SK-N-SH (cell line): Measurements from ENCODE around the gene HOXB8. TPM values are rescaled to one million over a fixed set of nuclear protein-coding genes. Genes with fewer than 3 reads are reported as not detected.
A peak's percentile ranks its signal among the peaks of the same experiment; 100 is the strongest.

Experiments
- CTCF ChIA-PET: fragments of 300-600, 350-600 bp; formaldehyde crosslinking; extraction: SDS; loops from one replicate; lab custom pipeline; 2021; lab: Yijun Ruan, JAX
- POLR2A ChIA-PET: fragments of 350-600 bp; sonication (Branson Sonifier 250); formaldehyde crosslinking; extraction: SDS; loops from one replicate; lab custom pipeline; 2020; ENCODE audit warnings: antibody characterized with exemption, inconsistent platforms; lab: Yijun Ruan, JAX
- DNase-seq: peaks from one replicate; pipeline ENCODE4 v3.0.0; 2012
- H2AFZ ChIP-seq: fragments of 200-600 bp; sonication (generic); 2 replicates; pipeline ENCODE4 v1.8.1; 2016; ENCODE audit warnings: antibody characterized with exemption, mild to moderate bottlenecking, low read depth
- H3F3A ChIP-seq: fragments of 200-600 bp; sonication (generic); replicated peaks from 2 replicates; pipeline ENCODE3; 2016; ENCODE audit warnings: antibody characterized with exemption, mild to moderate bottlenecking; ENCODE audit not compliant: insufficient read depth
- H3K27ac ChIP-seq, 2 experiments: fragments of 200-500 bp in 1 of 2; fragments of 200-600 bp in 1 of 2; sonication (Bioruptor generic) in 1 of 2; sonication (generic), shearing (Covaris generic) in 1 of 2; 2 replicates each; pipeline versions ENCODE4 v1.5.1 to v1.6.1; 2014 to 2016; ENCODE audit warnings: low read depth in 2 of 2, inconsistent platforms in 1 of 2, low read length in 1 of 2, mild to moderate bottlenecking in 1 of 2, mixed read lengths in 1 of 2
- H3K27me3 ChIP-seq: fragments of 200-600 bp; sonication (generic), shearing (Covaris generic); 2 replicates; pipeline ENCODE4 v1.6.1; 2016; ENCODE audit warnings: mixed run types; ENCODE audit not compliant: insufficient read depth
- H3K36me3 ChIP-seq, 2 experiments: fragments of 200-500 bp in 1 of 2; fragments of 200-600 bp in 1 of 2; sonication (Bioruptor generic) in 1 of 2; sonication (generic) in 1 of 2; replicated peaks in 1 of 2; 2 replicates each; pipeline versions ENCODE3 to v1.5.1; 2014 to 2016; ENCODE audit warnings: low read length in 1 of 2, mild to moderate bottlenecking in 1 of 2; ENCODE audit not compliant: insufficient read depth in 2 of 2, control insufficient read depth in 1 of 2
- H3K4me1 ChIP-seq, 2 experiments: fragments of 200-500 bp in 1 of 2; fragments of 200-600 bp in 1 of 2; sonication (Bioruptor generic) in 1 of 2; sonication (generic), shearing (Covaris generic) in 1 of 2; 2 replicates each; pipeline versions ENCODE4 v1.5.1 to v1.6.1; 2014 to 2016; ENCODE audit warnings: low read depth in 1 of 2, low read length in 1 of 2, mixed run types in 1 of 2; ENCODE audit not compliant: insufficient read depth in 2 of 2, control insufficient read depth in 1 of 2
- H3K4me2 ChIP-seq: fragments of 200-600 bp; sonication (generic), shearing (Covaris generic); 2 replicates; pipeline ENCODE4 v1.6.1; 2017; ENCODE audit warnings: mixed run types
- H3K4me3 ChIP-seq, 2 experiments: fragments of 200-500 bp in 1 of 2; fragments of 200-600 bp in 1 of 2; sonication (Bioruptor generic) in 1 of 2; sonication (generic), shearing (Covaris generic) in 1 of 2; 2 replicates each; pipeline versions ENCODE4 v1.5.1 to v1.8.1; 2014 to 2016; ENCODE audit warnings: low read depth in 2 of 2, inconsistent platforms in 1 of 2, low read length in 1 of 2, mild to moderate bottlenecking in 1 of 2, mixed read lengths in 1 of 2, moderate library complexity in 1 of 2
- H3K79me2 ChIP-seq: fragments of 200-600 bp; sonication (generic); 2 replicates; pipeline ENCODE4 v1.8.1; 2017; ENCODE audit warnings: mild to moderate bottlenecking; ENCODE audit not compliant: insufficient read depth
- H3K9ac ChIP-seq: fragments of 200-600 bp; sonication (generic); 2 replicates; pipeline ENCODE4 v1.6.1; 2017; ENCODE audit warnings: mixed run types
- H3K9me2 ChIP-seq: fragments of 200-600 bp; sonication (generic); 2 replicates; pipeline ENCODE4 v1.6.1; 2017; ENCODE audit warnings: mixed run types
- H3K9me3 ChIP-seq: fragments of 200-600 bp; sonication (generic); 2 replicates; pipeline ENCODE4 v1.6.1; 2017; ENCODE audit warnings: mixed run types, mild to moderate bottlenecking, moderate library complexity
- H4K20me1 ChIP-seq: fragments of 200-600 bp; sonication (generic); 2 replicates; pipeline ENCODE4 v1.6.1; 2017; ENCODE audit warnings: mild to moderate bottlenecking, mixed run types; ENCODE audit not compliant: insufficient read depth
- CTCF ChIP-seq: fragments of 200-600 bp; sonication (generic); IDR thresholded peaks from 2 replicates; pipeline ENCODE4 v1.6.1; 2017; ENCODE audit warnings: antibody characterized with exemption, mild to moderate bottlenecking, moderate library complexity
- ELF1 ChIP-seq: IDR thresholded peaks from 2 replicates; pipeline ENCODE4 v1.4.0; 2012
- FOSL2 ChIP-seq: IDR thresholded peaks from 2 replicates; pipeline ENCODE4 v1.4.0; 2012; ENCODE audit warnings: low read depth, mild to moderate bottlenecking, moderate library complexity, borderline replicate concordance
- FOXJ3 ChIP-seq: sonication (generic); formaldehyde crosslinking; IDR thresholded peaks from 2 replicates; pipeline ENCODE4 v1.5.1; 2020; ENCODE audit warnings: mild to moderate bottlenecking, missing genetic modification reagents
- FOXM1 ChIP-seq: IDR thresholded peaks from 2 replicates; pipeline ENCODE4 v1.4.0; 2012; ENCODE audit warnings: low read depth, mild to moderate bottlenecking
- IRF3 ChIP-seq: fragments of 150-350 bp; IDR thresholded peaks from 2 replicates; pipeline ENCODE4 v1.6.1; 2016; ENCODE audit warnings: mild to moderate bottlenecking, low read depth, low read length
- MAX ChIP-seq: IDR thresholded peaks from 2 replicates; pipeline ENCODE4 v1.4.0; 2012; ENCODE audit warnings: low read depth
- REST ChIP-seq: IDR thresholded peaks from 2 replicates; pipeline ENCODE4 v1.6.1; 2012; ENCODE audit warnings: mild to moderate bottlenecking, low read depth, low read length, moderate library complexity
- RXRA ChIP-seq: IDR thresholded peaks from 2 replicates; pipeline ENCODE4 v1.4.0; 2012; ENCODE audit warnings: low read depth, mild to moderate bottlenecking, borderline replicate concordance
- ZBTB33 ChIP-seq: IDR thresholded peaks from 2 replicates; pipeline ENCODE4 v1.4.0; 2012; ENCODE audit warnings: low read depth, borderline replicate concordance
- WGBS: methylation state at CpG from one replicate; pipeline ENCODE4 v1.1.6; 2017; ENCODE audit warnings: low lambda C conversion rate; 5-methylcytosine and 5-hydroxymethylcytosine counted together
- polyA plus RNA-seq, 3 experiments: library from polyadenylated mRNA; depleted of rRNA; stranded (reverse); fragments of >200 nt; gene quantifications; 2 replicates each; pipeline ENCODE4 v1.2.3, GENCODE V29; 2012

Gene HOXB8
- polyA plus RNA-seq, 1 of the 3 experiments (the other 2 are of a cell fraction): not detected

- Histone ChIP-seq H3K4me1 (no peaks in the 10 kb centered on the region), H2AFZ (no peak overlapping the region), H3K36me3 (no peaks in the 10 kb centered on the region), H3K27me3 (peaks cover 100% of the 10 kb centered on the region), H3K9ac (no peak overlapping the region), H3K79me2 (no peaks in the 10 kb centered on the region), H3K9me3 (no peaks in the 10 kb centered on the region), H3K4me2 (peak overlapping the region; percentile 12), H4K20me1 (no peaks in the 10 kb centered on the region), H3K27ac (no peak overlapping the region), H3F3A (no peaks in the 10 kb centered on the region), H3K9me2 (no peaks in the 10 kb centered on the region), H3K4me3 (peak overlapping the region in 1 of 2 experiments; percentile 21; a peak in 1 of 4 replicates)
- DNase-seq: peak; percentile 91
- 3% methylated on average over 38 of the region's 39 CpGs for WGBS
- TF ChIP-seq REST (no peak), ZBTB33 (no peak), FOXJ3 (CRISPR knock-in tag) (no peak), MAX (peak; percentile 59; the same call in 1 of the 2 replicates), FOSL2 (no peak), IRF3 (no peak), FOXM1 (no peak), RXRA (no peak), CTCF (peak; percentile 69), ELF1 (no peak)
- ChIA-PET POLR2A (interaction anchor here (0.6 kb wide), 1 partner anchor 200 kb away, joined by 3 read pairs; no protein-coding TSS in a partner anchor), CTCF (interaction anchor here (0.7 to 4.6 kb wide), 42 partner anchors 8 to 655 kb away, joined by 3 to 50 read pairs (median 4); partner anchors contain the start of genes HOXB9 and IGF2BP1)
Measured at GRCh38 chr17:48636177-48637018, 21.3 kb upstream of the HOXB8 start.
